ENCODE data around the gene SLC41A3. TPM values are rescaled to one million over a fixed set of nuclear protein-coding genes. Genes with fewer than 3 reads are reported as not detected.

The SLC41A3 gene
- total RNA-seq, 2 donors from 2014 or later = 46.8 to 50.4 TPM

DNA sequence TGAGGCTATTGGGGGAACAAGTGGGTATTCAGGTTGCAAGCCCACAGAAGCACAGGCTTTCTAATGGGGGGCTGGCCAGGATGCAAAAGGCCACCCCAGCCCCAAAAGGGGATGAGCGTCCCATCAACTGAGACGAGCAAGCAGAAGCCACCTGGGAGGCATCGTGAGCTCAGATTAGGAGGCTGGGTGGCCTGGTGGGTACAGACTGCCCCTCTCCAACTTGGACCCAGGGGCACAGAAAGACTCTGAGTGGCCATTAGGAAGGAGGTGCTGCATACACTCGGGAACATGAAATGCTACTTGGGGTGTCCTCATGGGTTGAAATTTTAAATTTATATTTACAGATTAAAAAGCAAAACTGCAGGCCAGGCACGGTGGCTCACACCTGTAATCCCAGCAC lies 29.1 kb downstream of the SLC41A3 start:
- no peak overlapping the region for H3K27ac Mint-ChIP-seq
- no peaks in the 10 kb centered on the region for H3K27me3 Mint-ChIP-seq (ENCODE audit: insufficient read depth)
- H3K4me1 Mint-ChIP-seq = peaks cover 27% of the 10 kb centered on the region
- DNase-seq = no peak
- TF ChIP-seq, protein P1, sequence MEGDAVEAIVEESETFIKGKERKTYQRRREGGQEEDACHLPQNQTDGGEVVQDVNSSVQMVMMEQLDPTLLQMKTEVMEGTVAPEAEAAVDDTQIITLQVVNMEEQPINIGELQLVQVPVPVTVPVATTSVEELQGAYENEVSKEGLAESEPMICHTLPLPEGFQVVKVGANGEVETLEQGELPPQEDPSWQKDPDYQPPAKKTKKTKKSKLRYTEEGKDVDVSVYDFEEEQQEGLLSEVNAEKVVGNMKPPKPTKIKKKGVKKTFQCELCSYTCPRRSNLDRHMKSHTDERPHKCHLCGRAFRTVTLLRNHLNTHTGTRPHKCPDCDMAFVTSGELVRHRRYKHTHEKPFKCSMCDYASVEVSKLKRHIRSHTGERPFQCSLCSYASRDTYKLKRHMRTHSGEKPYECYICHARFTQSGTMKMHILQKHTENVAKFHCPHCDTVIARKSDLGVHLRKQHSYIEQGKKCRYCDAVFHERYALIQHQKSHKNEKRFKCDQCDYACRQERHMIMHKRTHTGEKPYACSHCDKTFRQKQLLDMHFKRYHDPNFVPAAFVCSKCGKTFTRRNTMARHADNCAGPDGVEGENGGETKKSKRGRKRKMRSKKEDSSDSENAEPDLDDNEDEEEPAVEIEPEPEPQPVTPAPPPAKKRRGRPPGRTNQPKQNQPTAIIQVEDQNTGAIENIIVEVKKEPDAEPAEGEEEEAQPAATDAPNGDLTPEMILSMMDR (conservative IDR thresholded peaks at IDR 0.05) = no peak
- H3K4me3 Mint-ChIP-seq = no peak overlapping the region
- H3K27me3 ChIP-seq (ENCODE audit: control insufficient read depth, insufficient read depth, low read length, poor library complexity, severe bottlenecking) = no peaks in the 10 kb centered on the region
- H3K9ac ChIP-seq (ENCODE audit: extremely low read depth, low read length, poor library complexity, severe bottlenecking) = no peak overlapping the region
- no peaks in the 10 kb centered on the region for H3K9me3 ChIP-seq (ENCODE audit: control insufficient read depth, low read length)
- H3K9me3 Mint-ChIP-seq = no peaks in the 10 kb centered on the region
- 92% methylated on average over 5 of the region's 5 CpGs; no CpG with 5 or more reads in 1 of the 2 experiments for WGBS, 2 experiments (ENCODE audit: insufficient coverage in 1 of 2, insufficient read length in 1 of 2)
- H3K36me3 ChIP-seq (ENCODE audit: control insufficient read depth, insufficient read depth, low read length) = no peaks in the 10 kb centered on the region
- no peak overlapping the region for H3K4me3 ChIP-seq (ENCODE audit: low read length)
- peaks cover 10% of the 10 kb centered on the region for H3K36me3 Mint-ChIP-seq (ENCODE audit: low read depth)
- peaks cover 10% of the 10 kb centered on the region for H3K4me1 ChIP-seq (ENCODE audit: control insufficient read depth, insufficient read depth, low read length)
- no peak overlapping the region for H3K27ac ChIP-seq (ENCODE audit: low read depth, low read length)

DNA sequence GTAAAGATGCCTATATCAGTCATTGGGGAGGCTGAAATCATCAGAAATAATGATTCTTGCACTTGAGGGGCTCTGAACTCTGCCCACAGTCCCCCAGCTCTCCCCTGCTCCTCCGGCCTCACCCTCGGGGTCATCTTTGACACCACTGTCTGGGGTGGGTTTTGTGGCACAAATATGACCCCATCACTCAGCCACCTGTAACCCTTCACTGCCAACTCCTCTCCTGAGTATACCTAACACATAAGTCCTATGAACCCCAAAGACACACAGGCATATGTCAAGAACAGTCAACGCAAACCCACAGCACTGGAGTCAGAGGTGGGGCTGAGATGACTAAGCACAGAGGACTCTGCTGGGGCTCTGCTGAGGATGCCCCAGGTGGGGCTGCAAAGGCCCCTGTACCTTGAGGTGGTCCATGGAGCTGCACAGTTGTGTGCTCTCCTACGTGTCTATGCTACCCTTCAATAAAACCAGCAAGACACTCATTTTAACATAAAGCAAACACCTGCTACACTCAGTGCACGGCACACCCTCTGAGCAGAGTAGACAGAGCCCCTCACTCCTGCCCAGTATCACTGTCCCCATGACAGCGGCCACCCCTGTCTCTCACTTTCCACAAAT lies 29.9 kb downstream of the SLC41A3 start:
- H3K27me3 Mint-ChIP-seq (ENCODE audit: insufficient read depth) = no peaks in the 10 kb centered on the region
- no peak overlapping the region for H3K27ac Mint-ChIP-seq
- no peak overlapping the region for H3K4me3 Mint-ChIP-seq
- H3K4me1 ChIP-seq (ENCODE audit: control insufficient read depth, insufficient read depth, low read length) = peaks cover 10% of the 10 kb centered on the region
- no peak for DNase-seq
- no peak overlapping the region for H3K27ac ChIP-seq (ENCODE audit: low read depth, low read length)
- H3K27me3 ChIP-seq (ENCODE audit: control insufficient read depth, insufficient read depth, low read length, poor library complexity, severe bottlenecking) = no peaks in the 10 kb centered on the region
- TF ChIP-seq, protein P1 (conservative IDR thresholded peaks at IDR 0.05) = no peak
- H3K4me1 Mint-ChIP-seq = peaks cover 27% of the 10 kb centered on the region
- no peak overlapping the region for H3K9ac ChIP-seq (ENCODE audit: extremely low read depth, low read length, poor library complexity, severe bottlenecking)
- no peaks in the 10 kb centered on the region for H3K9me3 ChIP-seq (ENCODE audit: control insufficient read depth, low read length)
- peaks cover 9% of the 10 kb centered on the region for H3K36me3 Mint-ChIP-seq (ENCODE audit: low read depth)
- no peak overlapping the region for H3K4me3 ChIP-seq (ENCODE audit: low read length)
- no peaks in the 10 kb centered on the region for H3K9me3 Mint-ChIP-seq
- WGBS, 2 experiments (ENCODE audit: insufficient coverage in 1 of 2, insufficient read length in 1 of 2) = 93 to 94% methylated on average over 3 to 6 of the region's 6 CpGs
- no peaks in the 10 kb centered on the region for H3K36me3 ChIP-seq (ENCODE audit: control insufficient read depth, insufficient read depth, low read length)

DNA sequence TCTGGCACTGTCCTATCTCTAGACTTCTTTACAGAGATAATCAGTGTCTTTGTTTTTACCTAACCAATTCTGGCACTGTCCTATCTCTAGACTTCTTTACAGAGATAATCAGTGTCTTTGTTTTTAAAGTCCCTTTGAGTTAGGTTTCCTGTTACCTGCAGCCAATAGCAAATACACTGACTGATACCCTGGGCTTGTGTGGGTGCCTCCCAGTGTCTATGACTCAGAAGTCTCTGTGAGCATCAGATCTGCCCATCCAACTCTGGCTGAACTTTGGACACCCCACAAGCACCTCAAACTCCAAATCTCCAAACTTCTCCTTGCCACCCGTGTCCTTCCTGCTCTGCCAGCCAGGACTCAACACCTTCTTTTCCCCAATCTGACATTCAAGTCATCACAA lies 30.4 kb downstream of the SLC41A3 start:
- Histone ChIP-seq H3K4me1 (ENCODE audit: control insufficient read depth, insufficient read depth, low read length) (peaks cover 10% of the 10 kb centered on the region), H3K9ac (ENCODE audit: extremely low read depth, low read length, poor library complexity, severe bottlenecking) (no peak overlapping the region), H3K9me3 (ENCODE audit: control insufficient read depth, low read length) (no peaks in the 10 kb centered on the region), H3K27me3 (ENCODE audit: control insufficient read depth, insufficient read depth, low read length, poor library complexity, severe bottlenecking) (no peaks in the 10 kb centered on the region), H3K27ac (ENCODE audit: low read depth, low read length) (no peak overlapping the region), H3K36me3 (ENCODE audit: control insufficient read depth, insufficient read depth, low read length) (no peaks in the 10 kb centered on the region), H3K4me3 (ENCODE audit: low read length) (no peak overlapping the region)
- TF ChIP-seq, protein P1 (conservative IDR thresholded peaks at IDR 0.05) = no peak
- WGBS, 2 experiments (ENCODE audit: insufficient coverage in 1 of 2, insufficient read length in 1 of 2) = 98% methylated on average over 1 of the region's 1 CpG; no CpG with 5 or more reads in 1 of the 2 experiments
- no peaks in the 10 kb centered on the region for H3K9me3 Mint-ChIP-seq
- no peak overlapping the region for H3K27ac Mint-ChIP-seq
- H3K4me1 Mint-ChIP-seq = peaks cover 27% of the 10 kb centered on the region
- H3K36me3 Mint-ChIP-seq (ENCODE audit: low read depth) = peaks cover 13% of the 10 kb centered on the region
- no peak for DNase-seq
- H3K4me3 Mint-ChIP-seq = no peak overlapping the region
- H3K27me3 Mint-ChIP-seq (ENCODE audit: insufficient read depth) = no peaks in the 10 kb centered on the region
